HT-29 (cell line): ENCODE data around the gene SENP2. TPM values are rescaled to one million over a fixed set of nuclear protein-coding genes. Genes with fewer than 3 reads are reported as not detected.
"Not testable (repeated sequence)": the region's sequence is repeated elsewhere in the genome, so short reads cannot be mapped to it uniquely, and the experiment has no call there.

Experiments used
- DNase-seq: peaks from one replicate; pipeline ENCODE4 v3.0.0-alpha.2; 2015; ENCODE audit warnings: low spot score
- total RNA-seq: library from RNA; depleted of rRNA; stranded (reverse); fragments of >200 nt; shearing (Covaris generic); gene quantifications from 2 replicates; pipeline ENCODE4 v1.2.3, GENCODE V29; 2014

Gene SENP2
- total RNA-seq, 1 experiment from 2014 or later, result 13.2 TPM

GRCh38 chr3:185585518-185585858 lies 607 bp upstream of the SENP2 start:
- DNase-seq, result no peak

- no peak for DNase-seq
Observed at GRCh38 chr3:185586686-185587039, 568 bp downstream of the SENP2 start.

- DNase-seq, result no peak
Observed at GRCh38 chr3:185594073-185594472, 8.0 kb downstream of the SENP2 start.

- no peak for DNase-seq
Observed at GRCh38 chr3:185595526-185595925, 9.4 kb downstream of the SENP2 start.

- no peak for DNase-seq
Observed at GRCh38 chr3:185605566-185605965, 19.5 kb downstream of the SENP2 start.

GRCh38 chr3:185606196-185606595 lies 20.1 kb downstream of the SENP2 start:
- no peak for DNase-seq

- no peak for DNase-seq
Observed at GRCh38 chr3:185613016-185613415, 26.9 kb downstream of the SENP2 start.

- no peak for DNase-seq
Observed at GRCh38 chr3:185623939-185624665, 38.0 kb downstream of the SENP2 start.

GRCh38 chr3:185625784-185626183 lies 39.7 kb downstream of the SENP2 start:
- DNase-seq, result no peak

- no peak for DNase-seq
Observed at GRCh38 chr3:185629554-185630181, 43.6 kb downstream of the SENP2 start.

GRCh38 chr3:185630182-185630622 lies 44.1 kb downstream of the SENP2 start:
- no peak for DNase-seq

- DNase-seq, result no peak
Observed at GRCh38 chr3:185631108-185631507, 45.0 kb downstream of the SENP2 start.

- DNase-seq, result no peak
Observed at GRCh38 chr3:185631508-185632206, 45.6 kb downstream of the SENP2 start.

- DNase-seq, result no peak
Observed at GRCh38 chr3:185632996-185633395, 46.9 kb downstream of the SENP2 start.

- no peak for DNase-seq
Observed at GRCh38 chr3:185637388-185637787, 51.3 kb downstream of the SENP2 start.

GRCh38 chr3:185638651-185639050 lies 52.6 kb downstream of the SENP2 start:
- DNase-seq, result not testable (repeated sequence)

GRCh38 chr3:185639632-185640206 lies 53.6 kb downstream of the SENP2 start:
- DNase-seq, result no peak

GRCh38 chr3:185640308-185640707 lies 54.2 kb downstream of the SENP2 start:
- no peak for DNase-seq

- not testable (repeated sequence) for DNase-seq
Observed at GRCh38 chr3:185645191-185645590, 59.1 kb downstream of the SENP2 start.

- DNase-seq, result no peak
Observed at GRCh38 chr3:185645596-185646381, 59.7 kb downstream of the SENP2 start.

- DNase-seq, result no peak
Observed at GRCh38 chr3:185646382-185647133, 60.5 kb downstream of the SENP2 start.
